GM12878 (cell line): Measurements from ENCODE around the gene SRC. TPM values are rescaled to one million over a fixed set of nuclear protein-coding genes. Genes with fewer than 3 reads are reported as not detected.
A peak's percentile ranks its signal among the peaks of the same experiment; 100 is the strongest.

Experiments used
- BACH1 ChIP-seq: fragments of 450-650 bp; IDR thresholded peaks from 2 replicates; pipeline ENCODE4 v1.6.1; 2017; ENCODE audit warnings: mild to moderate bottlenecking, borderline replicate concordance
- CEBPB ChIP-seq, 2 experiments: fragments of 150-350 bp in 1 of 2; IDR thresholded peaks; 2 replicates each; pipeline ENCODE4 v1.6.1; 2012 to 2014; ENCODE audit warnings: low read depth in 2 of 2, low read length in 2 of 2, borderline replicate concordance in 1 of 2, inconsistent platforms in 1 of 2
- CHD1 ChIP-seq: IDR thresholded peaks from 2 replicates; pipeline ENCODE4 v1.6.1; 2012; ENCODE audit warnings: low read depth, low read length, improper control_type of control experiment
- CREB1 ChIP-seq: IDR thresholded peaks from 2 replicates; pipeline ENCODE4 v1.6.1; 2012; ENCODE audit warnings: low read depth, mild to moderate bottlenecking, inconsistent platforms
- E2F8 ChIP-seq: fragments of 450-650 bp; IDR thresholded peaks from 2 replicates; pipeline ENCODE4 v1.6.1; 2018; ENCODE audit warnings: mild to moderate bottlenecking, low read depth, moderate library complexity; ENCODE audit not compliant: partially characterized antibody
- EED ChIP-seq: sonication (generic); IDR thresholded peaks from 2 replicates; pipeline ENCODE4 v1.6.1; 2016; ENCODE audit warnings: antibody characterized with exemption, low read depth
- EP300 ChIP-seq, 2 experiments: fragments of 150-350 bp in 1 of 2; IDR thresholded peaks; 2 replicates each; pipeline ENCODE4 v1.6.1; 2011 to 2012; ENCODE audit warnings: low read depth in 2 of 2, low read length in 2 of 2, borderline replicate concordance in 1 of 2, improper control_type of control experiment in 1 of 2, inconsistent platforms in 1 of 2; ENCODE audit not compliant: control insufficient read depth in 1 of 2
- IKZF1 ChIP-seq: fragments of 450-650 bp; conservative IDR thresholded peaks from 2 replicates; pipeline ENCODE4 v1.6.1; 2017; ENCODE audit warnings: antibody characterized with exemption, mild to moderate bottlenecking
- MEF2A ChIP-seq: IDR thresholded peaks from 2 replicates; pipeline ENCODE4 v1.6.1; 2011; ENCODE audit warnings: low read depth, mild to moderate bottlenecking, low read length, moderate library complexity; ENCODE audit not compliant: insufficient read depth
- MXI1 ChIP-seq: fragments of 150-350 bp; IDR thresholded peaks from 2 replicates; pipeline ENCODE4 v1.6.1; 2011; ENCODE audit warnings: low read depth, mild to moderate bottlenecking, inconsistent platforms, low read length, improper control_type of control experiment
- PML ChIP-seq: IDR thresholded peaks from 2 replicates; pipeline ENCODE4 v1.6.1; 2012; ENCODE audit warnings: low read length, inconsistent platforms
- SIN3A ChIP-seq: IDR thresholded peaks from 2 replicates; pipeline ENCODE4 v1.6.1; 2012; ENCODE audit warnings: low read depth, low read length, improper control_type of control experiment
- SP1 ChIP-seq: IDR thresholded peaks from one replicate; pipeline ENCODE4 v1.6.1; 2011; ENCODE audit warnings: low read depth, low read length
- STAT1 ChIP-seq: fragments of 450-650 bp; conservative IDR thresholded peaks from 2 replicates; pipeline ENCODE4 v1.6.1; 2014; ENCODE audit warnings: antibody characterized with exemption, mild to moderate bottlenecking
- TARDBP ChIP-seq: IDR thresholded peaks from 2 replicates; pipeline ENCODE4 v1.6.1; 2016; ENCODE audit warnings: borderline replicate concordance
- TCF7 ChIP-seq: IDR thresholded peaks from 2 replicates; pipeline ENCODE4 v1.6.1; 2014; ENCODE audit warnings: antibody characterized with exemption, borderline replicate concordance
- USF2 ChIP-seq: IDR thresholded peaks from 2 replicates; pipeline ENCODE4 v1.6.1; 2011; ENCODE audit warnings: low read depth, low read length, improper control_type of control experiment, borderline replicate concordance
- ZBED1 ChIP-seq: IDR thresholded peaks from 2 replicates; pipeline ENCODE4 v1.6.1; 2016; ENCODE audit warnings: borderline replicate concordance
- ZBTB40 ChIP-seq: fragments of 450-650 bp; IDR thresholded peaks from 2 replicates; pipeline ENCODE4 v1.6.1; 2016; ENCODE audit warnings: mild to moderate bottlenecking, moderate library complexity, borderline replicate concordance
- ZNF274 ChIP-seq: IDR thresholded peaks from one replicate; pipeline ENCODE4 v1.8.0; 2011; ENCODE audit not compliant: insufficient read length, insufficient read depth
- polyA plus RNA-seq, 11 experiments: library from polyadenylated mRNA; depleted of rRNA in 4 of 11; unstranded in 6 of 11; stranded (reverse) in 5 of 11; fragments of >200 nt; fragmentation: Nextera tagmentation in 4 of 11; fragmentation: Illumina TruSeq in 1 of 11; extraction: Ambion mirVana in 4 of 11; extraction: Trizol in 1 of 11; gene quantifications; 1 replicate in 1 of 11; 2 replicates in 10 of 11; pipeline versions ENCODE4 v1.2.1 to v1.2.3, GENCODE V29; 2011 to 2016; ENCODE audit warnings: inconsistent platforms in 2 of 11, missing spikeins in 2 of 11, low read depth in 1 of 11
- total RNA-seq, 4 experiments: library from RNA; depleted of rRNA in 3 of 4; stranded (reverse); fragments of >200 nt in 3 of 4; fragmentation: Illumina TruSeq in 1 of 4; extraction: Trizol in 1 of 4; gene quantifications; 2 replicates each; pipeline versions ENCODE4 v1.2.1 to v1.2.3, GENCODE V29; 2013 to 2021
- TF ChIP-seq, protein P1 (sequence below): IDR thresholded peaks from 2 replicates; pipeline ENCODE4 v1.6.1; 2012; ENCODE audit warnings: low read depth, low read length, improper control_type of control experiment

SRC gene
- total and polyA plus RNA-seq, 10 of the 15 experiments (the other 5 are each of a cell fraction or from before 2014, with no cell fraction given): 0.60 to 71.3 (median 27.2) TPM

DNA sequence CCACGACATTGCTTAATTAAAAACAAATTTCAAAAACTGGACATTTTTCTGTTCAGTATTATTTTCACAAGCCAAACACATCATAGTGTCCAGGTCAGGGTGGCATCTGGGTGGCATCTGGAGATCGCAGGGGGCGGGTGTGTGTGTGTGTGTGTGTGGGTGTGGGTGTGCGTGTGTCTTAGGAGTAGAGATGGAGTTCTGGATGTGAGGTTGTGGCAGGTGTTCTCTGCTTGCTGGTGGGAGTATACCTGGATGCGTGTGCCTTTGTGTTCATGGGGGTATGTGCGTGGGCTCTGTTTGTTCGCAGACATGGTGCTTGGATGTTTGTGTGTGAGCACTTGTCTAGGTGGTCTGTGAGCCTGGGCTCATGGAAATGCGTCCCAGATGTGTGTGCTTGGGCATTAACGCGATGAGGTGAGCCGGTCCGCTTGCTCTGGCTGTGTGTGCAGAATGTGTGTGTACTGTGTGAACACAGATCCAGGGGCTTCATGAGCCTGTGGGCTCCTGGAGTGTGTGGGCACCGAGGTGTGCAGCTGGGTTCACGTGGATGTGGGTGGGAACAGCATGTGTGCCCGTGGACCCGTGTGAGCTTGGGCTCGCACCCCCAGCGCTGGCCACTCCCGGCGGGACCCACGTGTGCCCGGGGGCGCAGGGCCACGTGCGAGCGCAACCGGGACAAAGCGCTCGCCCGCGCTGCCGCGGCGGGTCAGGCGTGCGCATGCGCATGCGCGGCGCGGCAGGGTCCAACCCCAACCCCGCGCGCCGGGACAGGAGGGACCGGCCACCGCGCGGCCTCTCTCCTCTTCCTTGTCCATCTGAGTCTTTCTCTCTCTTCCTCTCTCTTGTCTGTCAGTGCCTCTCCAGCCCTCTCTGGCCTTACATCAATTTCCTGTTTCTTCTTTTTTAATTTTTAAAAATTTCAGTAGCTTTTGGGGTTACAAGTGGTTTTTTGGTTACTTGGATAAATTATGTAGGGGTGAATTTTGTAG, 60.4 kb downstream of the SRC start (continued):
- TF ChIP-seq CREB1 (peak; percentile 9; the same call in 1 of the 2 replicates), E2F8 (no peak), ZBTB40 (no peak), EED (no peak), USF2 (no peak), CEBPB (IDR thresholded peaks at IDR 0.05; ENCODE audit: borderline replicate concordance in 1 of 2, low read depth in 2 of 2, low read length in 2 of 2) (no peak), SIN3A (no peak), TARDBP (peak; percentile 87; the same call in 1 of the 2 replicates), MXI1 (peak; percentile 66), PML (peak; percentile 32; the same call in 1 of the 2 replicates), ZNF274 (no peak), SP1 (no peak), IKZF1 (peak; percentile 67), STAT1 (no peak), ZBED1 (0 out of 2 replicates have a peak, but pooled peaks have one; percentile 52), EP300 (IDR thresholded peaks at IDR 0.05; ENCODE audit: borderline replicate concordance in 1 of 2, control insufficient read depth in 1 of 2, low read depth in 2 of 2, low read length in 2 of 2) (no peak), TCF7 (no peak), CHD1 (no peak), BACH1 (peak; percentile 69), MEF2A (no peak)
- TF ChIP-seq, protein P1, sequence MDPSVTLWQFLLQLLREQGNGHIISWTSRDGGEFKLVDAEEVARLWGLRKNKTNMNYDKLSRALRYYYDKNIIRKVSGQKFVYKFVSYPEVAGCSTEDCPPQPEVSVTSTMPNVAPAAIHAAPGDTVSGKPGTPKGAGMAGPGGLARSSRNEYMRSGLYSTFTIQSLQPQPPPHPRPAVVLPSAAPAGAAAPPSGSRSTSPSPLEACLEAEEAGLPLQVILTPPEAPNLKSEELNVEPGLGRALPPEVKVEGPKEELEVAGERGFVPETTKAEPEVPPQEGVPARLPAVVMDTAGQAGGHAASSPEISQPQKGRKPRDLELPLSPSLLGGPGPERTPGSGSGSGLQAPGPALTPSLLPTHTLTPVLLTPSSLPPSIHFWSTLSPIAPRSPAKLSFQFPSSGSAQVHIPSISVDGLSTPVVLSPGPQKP: no peak
